HG03103 (cell line): ENCODE results near the gene CCDC82.

Source experiments
- ATAC-seq: cut with Tn5 transposase; IDR thresholded peaks from one replicate; pipeline ENCODE4 v1.9.1; 2021; ENCODE audit warnings: low read depth; ENCODE audit not compliant: unreplicated experiment

Gene CCDC82

GRCh38 chr11:96310236-96310635 is 79.5 kb downstream of the CCDC82 start:
- no peak for ATAC-seq

- no peak for ATAC-seq
Observed at GRCh38 chr11:96309643-96310017, 80.1 kb downstream of the CCDC82 start.

DNA sequence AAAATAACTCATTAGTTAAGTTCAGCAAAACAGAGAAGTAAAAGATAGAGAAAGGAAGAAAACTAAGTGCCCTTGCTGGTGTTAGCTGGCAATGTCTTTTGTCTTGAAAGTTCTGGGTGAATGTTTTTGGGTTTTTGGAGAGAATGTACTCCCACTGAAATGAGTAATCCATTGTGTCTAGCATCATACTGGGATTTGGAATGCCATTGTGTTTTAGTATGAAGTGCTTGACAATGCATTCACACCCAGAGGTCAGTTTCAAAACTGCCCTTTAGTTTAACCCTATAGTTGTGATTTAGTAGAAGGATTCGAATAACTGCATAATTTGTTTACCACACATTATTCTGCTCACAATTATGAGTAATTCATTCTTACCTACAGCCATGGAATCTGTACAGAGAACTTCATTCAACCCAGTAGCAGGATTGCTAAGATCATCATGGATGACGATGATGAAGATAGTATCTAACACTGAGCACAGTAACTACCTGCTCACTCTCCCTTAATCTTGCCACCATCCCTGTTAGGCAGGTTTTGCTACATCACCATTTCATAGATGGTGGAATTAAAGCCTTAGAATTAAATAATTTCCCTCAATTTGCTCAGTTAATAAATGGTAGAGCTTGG is 80.6 kb downstream of the CCDC82 start:
- no peak for ATAC-seq

GRCh38 chr11:96307776-96308140 is 82.0 kb downstream of the CCDC82 start:
- ATAC-seq: no peak

- ATAC-seq: no peak
Observed at GRCh38 chr11:96306933-96307775, 82.6 kb downstream of the CCDC82 start.

GRCh38 chr11:96306600-96306932 is 83.1 kb downstream of the CCDC82 start:
- no peak for ATAC-seq

- no peak for ATAC-seq
Observed at GRCh38 chr11:96306071-96306470, 83.6 kb downstream of the CCDC82 start.

- ATAC-seq: no peak
Observed at GRCh38 chr11:96303980-96304379, 85.7 kb downstream of the CCDC82 start.

DNA sequence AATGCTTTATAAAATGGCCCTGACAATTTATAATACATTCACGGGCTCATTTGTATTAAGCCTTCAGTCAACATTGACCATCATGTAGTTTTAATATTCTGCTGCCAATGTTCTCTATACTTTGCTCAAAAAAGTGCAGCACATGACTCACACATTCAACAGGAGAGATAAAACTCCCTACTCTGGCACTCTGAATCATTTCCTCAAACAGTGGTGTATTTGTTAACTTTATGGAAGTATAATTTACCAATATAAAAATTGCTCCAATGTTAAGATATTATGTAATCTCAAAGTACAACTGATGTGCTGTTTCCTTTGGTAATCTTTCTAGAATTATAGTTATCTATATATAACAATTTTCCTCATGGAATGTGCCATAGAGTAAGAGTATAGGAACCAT is 86.6 kb downstream of the CCDC82 start:
- ATAC-seq: no peak
